KOPT-K1 (cell line): ENCODE data around the gene SEPHS1.

Experiments
- H3K27ac ChIP-seq: fragments of 200-600 bp; sonication (generic); 2 replicates; pipeline ENCODE4 v1.5.1; 2016; ENCODE audit warnings: antibody characterized with exemption, mild to moderate bottlenecking, low read depth, low read length; ENCODE audit not compliant: poor library complexity, severe bottlenecking
- H3K36me3 ChIP-seq: fragments of 200-600 bp; sonication (generic); 2 replicates; pipeline ENCODE4 v1.5.1; 2017; ENCODE audit warnings: antibody characterized with exemption, mild to moderate bottlenecking, low read length, moderate library complexity; ENCODE audit not compliant: insufficient read depth
- H3K9me3 ChIP-seq: fragments of 200-600 bp; sonication (generic); 2 replicates; pipeline ENCODE4 v1.5.1; 2017; ENCODE audit warnings: antibody characterized with exemption, low read length, mild to moderate bottlenecking; ENCODE audit not compliant: insufficient read depth, poor library complexity, severe bottlenecking

SEPHS1 gene

DNA sequence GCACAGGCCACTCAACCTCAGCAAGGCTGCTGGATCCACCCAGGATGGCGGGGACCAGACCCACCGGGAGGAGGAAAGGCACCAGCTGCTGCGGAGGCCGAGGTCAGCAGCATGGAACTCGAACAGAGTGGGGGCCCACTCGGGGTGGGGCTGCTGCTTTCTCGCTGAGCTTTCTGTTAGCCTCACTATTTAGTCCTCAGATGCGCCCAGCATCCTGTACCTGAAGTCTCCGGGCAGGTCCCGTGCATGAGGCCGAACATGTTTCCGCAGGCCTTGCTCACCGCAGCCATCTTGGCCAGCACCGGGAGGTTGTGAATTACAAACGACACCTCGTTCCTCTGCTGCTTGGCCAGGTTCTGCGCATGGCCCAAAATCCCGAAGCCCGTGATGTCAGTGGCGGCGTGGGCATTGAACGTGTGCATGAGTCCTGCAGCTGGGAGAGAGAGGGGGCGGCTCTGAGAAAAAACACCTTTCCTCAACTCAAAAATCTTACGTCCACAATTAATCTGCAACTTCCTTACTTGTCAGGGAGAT is 25.4 kb downstream of the SEPHS1 start:
- H3K36me3 ChIP-seq: peaks cover 91% of the 10 kb centered on the region
- no peak overlapping the region for H3K27ac ChIP-seq
- H3K9me3 ChIP-seq: no peaks in the 10 kb centered on the region

DNA sequence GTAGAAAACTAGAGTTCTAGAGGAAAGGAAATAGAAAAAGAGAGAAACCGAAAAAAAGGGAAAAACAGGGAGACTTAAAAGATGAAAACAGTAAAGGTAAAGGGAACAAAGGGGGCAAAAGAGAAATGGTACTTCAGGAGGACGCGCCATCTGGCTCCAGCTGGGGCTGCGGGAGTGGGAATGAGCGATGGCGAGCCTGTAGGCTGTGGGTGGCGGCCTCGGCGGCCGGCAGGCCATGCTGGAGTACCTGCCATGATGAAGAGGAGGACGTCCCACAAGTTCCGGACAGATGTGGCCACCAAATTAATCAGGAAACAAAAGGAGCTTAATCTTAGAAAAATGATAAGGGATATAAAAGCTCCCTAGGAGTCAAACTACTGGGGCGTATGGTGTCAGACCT is 26.5 kb downstream of the SEPHS1 start:
- Histone ChIP-seq H3K27ac (no peak overlapping the region), H3K9me3 (no peaks in the 10 kb centered on the region), H3K36me3 (peaks cover 90% of the 10 kb centered on the region)

DNA sequence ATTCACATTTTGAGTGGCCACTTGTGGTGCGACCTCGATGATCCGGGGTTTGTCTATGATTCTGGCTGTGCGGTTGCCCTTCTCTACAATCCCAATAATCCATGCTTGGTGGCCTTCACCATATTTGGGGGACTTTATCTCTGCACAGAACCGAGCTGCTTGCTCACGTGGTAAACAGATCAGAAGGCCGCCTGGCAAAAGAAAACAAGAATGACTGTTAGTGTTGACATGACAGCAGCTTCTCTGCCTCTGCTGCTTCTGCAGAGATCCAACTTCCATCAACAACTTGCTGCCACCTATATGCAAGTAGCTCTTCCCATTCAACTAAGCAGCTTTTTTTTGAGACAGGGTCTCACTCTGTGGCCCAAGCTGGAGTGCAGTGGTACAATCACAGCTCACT is 28.9 kb downstream of the SEPHS1 start:
- H3K36me3 ChIP-seq: peaks cover 68% of the 10 kb centered on the region
- no peak overlapping the region for H3K27ac ChIP-seq
- H3K9me3 ChIP-seq: no peaks in the 10 kb centered on the region

DNA sequence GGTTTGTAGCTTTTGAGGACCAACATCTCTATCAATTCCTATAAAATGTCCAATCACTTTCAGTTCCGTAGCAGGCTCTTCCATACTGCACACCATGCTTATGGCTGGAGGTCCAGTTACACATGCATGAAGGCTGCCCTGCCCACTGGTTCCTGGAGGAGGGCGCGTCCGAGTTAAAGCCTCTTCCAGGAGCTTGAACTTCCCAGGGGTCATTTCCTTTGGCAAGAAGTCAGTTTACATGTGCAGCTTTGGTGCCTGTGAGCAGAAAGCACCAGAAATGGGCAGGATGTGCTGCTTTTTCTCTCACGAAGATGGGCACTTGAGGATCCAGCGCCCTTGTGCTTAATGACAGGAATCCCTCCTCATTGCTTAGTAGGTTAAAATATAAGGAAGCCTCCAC is 30.6 kb downstream of the SEPHS1 start:
- H3K27ac ChIP-seq: no peak overlapping the region
- peaks cover 51% of the 10 kb centered on the region for H3K36me3 ChIP-seq
- H3K9me3 ChIP-seq: no peaks in the 10 kb centered on the region

DNA sequence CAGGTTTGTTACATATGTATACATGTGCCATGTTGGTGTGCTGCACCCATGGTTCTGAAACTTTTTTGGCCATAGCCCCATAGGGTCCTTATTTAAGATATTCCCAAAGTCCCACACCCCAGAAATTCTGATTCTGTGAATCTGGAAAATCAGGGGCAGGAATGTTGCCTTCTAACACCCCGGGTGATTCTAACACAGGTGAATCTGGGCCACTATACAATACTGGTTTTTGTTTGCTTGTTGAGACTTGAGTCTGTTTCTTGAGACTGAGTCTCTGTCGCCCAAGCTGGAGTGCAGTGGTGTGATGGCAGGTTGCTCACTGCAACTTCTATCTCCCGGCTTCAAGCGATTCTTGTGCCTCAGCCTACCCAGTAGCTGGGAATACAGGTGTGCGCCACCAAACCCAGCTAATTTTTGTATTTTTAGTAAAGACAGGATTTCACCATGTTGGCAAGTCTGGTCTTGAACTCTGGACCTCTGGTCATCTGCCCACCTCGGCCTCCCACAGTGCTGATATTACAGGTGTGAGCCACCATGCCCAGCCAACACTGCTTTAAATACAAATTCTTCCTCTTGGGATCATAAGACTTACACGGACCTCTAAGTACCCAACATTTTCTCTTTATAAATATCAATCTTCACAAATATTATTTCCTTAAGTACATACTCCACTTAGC is 31.3 kb downstream of the SEPHS1 start:
- H3K9me3 ChIP-seq: no peaks in the 10 kb centered on the region
- H3K36me3 ChIP-seq: peaks cover 45% of the 10 kb centered on the region
- no peak overlapping the region for H3K27ac ChIP-seq

DNA sequence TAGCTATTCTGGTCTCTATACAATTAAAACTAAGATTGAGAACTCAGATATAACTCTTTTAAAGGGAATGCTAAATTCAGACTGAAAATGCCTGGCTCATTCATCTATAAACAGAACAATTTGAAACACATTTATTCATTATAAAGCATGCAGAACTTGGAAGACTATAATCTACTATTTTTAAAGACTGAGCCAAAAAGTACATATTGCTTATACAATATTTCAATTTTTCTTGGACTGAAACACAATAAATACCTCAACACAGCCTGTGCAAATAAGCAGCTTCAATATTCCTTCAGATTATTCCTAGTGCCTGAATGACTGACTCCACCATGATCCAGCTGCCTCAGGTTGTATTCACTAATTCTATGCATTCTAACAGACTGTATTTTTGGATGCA is 32.7 kb downstream of the SEPHS1 start:
- Histone ChIP-seq H3K27ac (no peak overlapping the region), H3K9me3 (no peaks in the 10 kb centered on the region), H3K36me3 (peaks cover 32% of the 10 kb centered on the region)

DNA sequence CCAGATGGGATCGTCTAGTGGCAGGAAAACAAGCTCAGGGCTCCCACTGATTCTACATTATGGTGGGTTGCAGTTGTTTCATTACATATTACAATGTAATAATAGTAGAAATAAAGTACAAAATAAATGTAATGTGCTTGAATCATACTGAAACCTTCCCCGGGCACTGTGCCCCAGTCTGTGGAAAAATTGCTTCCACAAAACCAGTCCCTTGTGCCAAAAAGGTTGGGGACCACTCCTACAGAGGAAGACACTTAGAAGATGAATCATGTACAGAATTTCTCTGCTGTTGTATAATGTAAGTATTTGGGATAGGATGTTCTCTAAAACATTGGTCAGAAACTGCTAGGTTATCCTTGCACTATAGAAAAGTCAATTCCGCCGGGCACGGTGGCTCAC is 36.9 kb downstream of the SEPHS1 start:
- H3K27ac ChIP-seq: no peak overlapping the region
- no peaks in the 10 kb centered on the region for H3K36me3 ChIP-seq
- H3K9me3 ChIP-seq: no peaks in the 10 kb centered on the region

DNA sequence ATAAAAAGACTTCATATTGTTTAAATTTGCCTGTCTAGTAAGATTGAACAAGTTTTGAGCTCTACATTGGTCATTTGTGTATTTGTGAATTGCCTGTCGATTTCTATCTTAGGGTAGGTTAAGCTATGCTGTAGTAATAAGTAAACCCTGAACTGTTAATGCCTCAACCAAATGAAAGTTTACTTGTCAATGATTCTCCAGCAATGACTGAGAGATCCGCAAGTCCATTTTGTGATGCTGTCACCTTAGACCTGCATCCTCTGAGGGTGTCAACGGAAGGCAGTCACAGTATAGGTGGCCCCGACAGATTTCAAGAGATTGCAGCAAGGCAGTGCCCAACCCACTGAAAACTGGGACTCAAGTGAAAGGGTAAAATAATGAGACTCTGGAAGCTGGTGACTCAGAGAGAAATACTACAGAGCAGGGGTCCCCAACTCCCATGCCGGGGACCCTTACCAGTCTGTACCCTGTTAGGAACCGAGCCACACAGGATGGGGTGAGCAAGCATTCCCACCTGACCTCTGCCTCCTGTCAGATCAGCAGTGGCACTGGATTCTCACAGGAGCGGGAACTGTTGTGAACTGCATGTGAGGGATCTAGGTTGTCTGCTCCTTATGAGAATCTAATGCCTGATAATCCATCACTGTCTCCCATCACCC is 37.4 kb downstream of the SEPHS1 start:
- Histone ChIP-seq H3K9me3 (no peaks in the 10 kb centered on the region), H3K36me3 (no peaks in the 10 kb centered on the region), H3K27ac (no peak overlapping the region)

DNA sequence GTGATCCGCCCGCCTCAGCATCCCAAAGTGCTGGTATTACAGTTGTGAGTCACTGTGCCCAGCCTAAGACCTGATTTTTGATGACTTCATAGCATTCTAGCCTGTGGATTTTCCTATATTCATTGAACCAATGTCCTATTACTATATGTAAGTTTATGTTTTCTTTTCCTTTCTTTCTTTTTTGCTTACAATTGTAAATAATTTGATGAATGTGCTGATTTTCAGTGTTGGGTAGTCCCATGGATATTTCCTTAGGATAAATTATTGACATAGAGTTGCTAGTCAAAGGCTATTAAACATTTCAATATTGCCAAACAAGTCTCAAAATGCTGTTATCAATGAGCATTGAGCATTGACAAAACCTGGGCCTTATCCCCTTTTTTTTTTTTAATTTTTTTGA is 38.3 kb downstream of the SEPHS1 start:
- no peak overlapping the region for H3K27ac ChIP-seq
- H3K9me3 ChIP-seq: no peaks in the 10 kb centered on the region

DNA sequence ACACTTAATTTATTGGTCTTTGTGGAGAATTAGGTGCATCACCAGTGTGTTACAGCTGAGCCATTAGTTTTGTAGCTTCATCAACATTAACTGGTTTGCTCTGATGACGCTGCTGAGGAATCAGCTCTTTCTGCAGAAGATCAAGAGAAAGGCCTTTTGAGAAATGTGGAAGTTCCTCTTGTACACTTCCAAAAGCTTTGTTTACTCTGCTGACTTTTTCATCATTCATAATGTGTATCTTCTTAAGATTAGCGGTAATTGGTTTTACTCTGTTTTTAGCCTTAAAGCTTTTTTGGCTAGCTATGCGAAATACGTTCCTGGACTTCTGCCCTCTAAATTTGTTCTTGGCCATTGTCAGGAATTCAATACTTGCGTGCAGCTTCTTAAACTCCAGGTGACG is 40.0 kb downstream of the SEPHS1 start:
- H3K9me3 ChIP-seq: no peaks in the 10 kb centered on the region

More for the DNA sequence above, 38.3 kb downstream of the SEPHS1 start:
- H3K36me3 ChIP-seq: no peaks in the 10 kb centered on the region

DNA sequence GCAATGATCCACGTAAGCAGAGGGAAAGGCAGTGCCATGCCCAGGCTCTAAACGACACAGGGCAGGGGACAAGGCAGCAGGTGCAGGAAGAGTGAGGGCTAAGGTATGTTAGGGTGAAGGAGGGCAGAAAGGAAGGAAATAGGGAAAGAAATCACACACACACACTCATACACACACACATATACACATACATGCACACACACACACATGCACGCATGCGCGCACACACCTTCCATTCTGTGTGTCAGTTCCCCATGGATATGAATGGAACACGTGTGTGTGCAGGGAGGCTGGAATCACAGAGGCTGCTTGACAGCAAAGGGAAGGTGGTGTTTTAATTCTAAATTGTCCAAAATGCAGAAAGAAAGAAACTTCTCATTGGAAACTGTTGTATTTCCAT is 42.0 kb downstream of the SEPHS1 start:
- Histone ChIP-seq H3K27ac (no peak overlapping the region), H3K9me3 (no peaks in the 10 kb centered on the region), H3K36me3 (no peaks in the 10 kb centered on the region)

More for the DNA sequence above, 40.0 kb downstream of the SEPHS1 start:
- no peaks in the 10 kb centered on the region for H3K36me3 ChIP-seq
- no peak overlapping the region for H3K27ac ChIP-seq

DNA sequence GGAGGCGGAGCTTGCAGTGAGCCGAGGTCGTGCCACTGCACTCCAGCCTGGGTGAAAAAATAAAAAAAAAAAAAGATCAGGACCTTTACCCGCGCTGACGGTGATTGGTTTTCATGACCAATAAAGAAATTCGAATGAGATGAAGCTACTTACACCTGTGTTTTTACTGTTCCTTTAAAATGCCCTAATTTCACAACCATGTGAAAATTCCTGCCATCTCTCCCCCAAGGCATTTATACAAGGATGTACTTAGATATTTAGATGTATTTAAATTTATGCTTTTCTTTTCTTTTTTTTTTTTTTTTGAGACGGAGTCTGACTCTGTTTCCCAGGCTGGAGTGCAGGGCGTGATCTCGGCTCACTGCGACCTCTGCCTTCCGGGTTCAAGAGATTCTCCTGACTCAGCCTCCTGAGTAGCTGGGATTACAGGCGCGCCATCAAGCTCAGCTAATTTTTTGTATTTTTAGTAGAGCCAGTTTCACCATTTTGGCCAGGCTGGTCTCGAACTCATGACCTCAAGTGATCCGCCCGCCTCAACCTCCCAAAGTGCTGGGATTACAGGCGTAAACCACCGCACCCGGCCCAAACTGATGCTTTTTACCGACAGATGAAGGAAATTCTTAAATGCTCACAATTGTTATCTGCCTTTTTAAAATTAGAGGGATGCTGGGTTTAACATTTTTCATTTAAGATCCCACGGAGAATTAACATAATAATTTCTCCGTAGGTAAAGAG is 45.1 kb downstream of the SEPHS1 start:
- Histone ChIP-seq H3K27ac (no peak overlapping the region), H3K36me3 (no peaks in the 10 kb centered on the region), H3K9me3 (no peaks in the 10 kb centered on the region)

DNA sequence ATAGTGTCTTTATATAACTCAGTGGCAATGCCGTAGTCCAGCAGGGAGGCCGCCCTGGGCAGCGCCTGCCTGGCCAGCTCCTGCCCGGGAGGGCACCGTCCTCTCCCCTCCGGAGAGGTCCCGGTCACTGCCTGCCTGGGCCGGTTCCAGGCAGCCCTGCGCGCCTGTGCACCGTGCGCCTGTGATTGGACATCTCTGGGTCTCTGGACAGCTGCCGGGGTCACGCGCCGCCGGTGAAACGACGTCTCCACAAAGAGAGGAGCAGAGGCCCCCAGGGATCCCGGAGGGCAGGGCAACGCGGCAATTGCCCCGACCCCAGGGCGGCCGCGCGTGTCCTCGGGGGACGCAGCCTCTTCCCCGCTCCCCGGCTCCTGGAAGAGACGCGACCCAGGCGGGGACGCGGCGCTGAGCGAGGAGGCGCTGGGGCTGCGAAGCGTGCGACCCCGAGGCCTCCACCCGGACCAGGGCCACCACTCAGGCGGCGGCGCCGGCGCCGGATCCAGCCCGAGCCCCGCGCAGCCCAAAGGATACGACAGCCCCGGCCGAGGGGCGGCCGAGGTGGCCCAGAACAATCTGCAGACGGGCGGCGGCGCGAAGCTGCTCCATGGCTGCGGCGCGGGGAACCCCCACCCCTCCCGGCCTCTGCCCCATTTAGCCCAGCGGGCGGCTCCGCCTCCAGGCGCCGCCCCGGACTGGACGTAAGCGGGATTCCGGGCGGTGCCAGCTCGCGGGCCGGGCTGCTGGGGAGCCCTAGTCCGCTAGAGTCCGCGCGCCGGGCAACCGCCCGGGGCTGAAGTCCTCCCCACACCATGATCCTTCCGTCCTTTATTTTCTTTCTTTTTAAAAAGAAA is 48.4 kb downstream of the SEPHS1 start, which contains the start of gene PHYH:
Gene PHYH (minus strand): TSS at position 628 of the 851 bp plus-strand sequence. CDS start 22 bp downstream, at position 606.
- no peaks in the 10 kb centered on the region for H3K36me3 ChIP-seq
- no peaks in the 10 kb centered on the region for H3K9me3 ChIP-seq
- peak within 1 kb of the TSS; percentile 55 for H3K27ac ChIP-seq

DNA sequence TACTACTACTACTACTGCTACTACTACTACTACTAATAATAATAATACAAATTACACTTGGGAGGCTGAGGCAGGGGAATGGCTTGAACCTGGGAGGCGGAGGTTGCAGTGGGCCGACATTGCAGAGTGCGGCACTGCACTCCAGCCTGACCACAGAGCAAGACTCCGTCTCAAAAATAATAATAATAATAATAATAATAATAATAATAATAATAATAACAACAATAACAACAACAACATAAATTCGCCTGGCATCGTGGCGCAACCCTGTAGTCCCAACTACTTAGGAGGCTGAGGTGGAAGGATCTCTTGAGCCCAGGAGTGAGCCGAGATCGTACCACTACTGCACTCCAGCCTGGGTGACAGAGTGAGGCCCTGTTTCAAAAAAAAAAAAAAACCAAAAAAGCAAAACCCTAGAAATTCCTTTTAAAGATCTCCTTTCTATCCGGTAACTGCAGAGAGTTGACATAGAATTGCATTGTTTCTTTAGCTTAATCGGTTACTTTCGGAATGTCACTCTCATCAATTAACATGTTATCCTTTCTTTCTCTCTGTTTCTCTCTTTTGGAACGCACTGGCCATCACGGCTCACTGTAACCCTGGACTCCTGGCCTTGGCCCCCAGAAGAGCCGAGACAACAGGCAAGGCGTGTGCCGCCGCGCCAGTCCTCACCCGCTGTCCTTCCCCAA is 49.2 kb downstream of the SEPHS1 start:
- Histone ChIP-seq H3K36me3 (no peaks in the 10 kb centered on the region), H3K27ac (no peak overlapping the region), H3K9me3 (no peaks in the 10 kb centered on the region)
